Measurements from ENCODE around the gene PTPRB.

Gene PTPRB

GRCh38 chr12:70641691-70642090 is 4.5 kb upstream of the PTPRB start:
- Histone ChIP-seq H3K9ac (ENCODE audit: low read length) (no peak overlapping the region), H3K9me3 (ENCODE audit: control insufficient read depth, insufficient read depth, low read depth, low read length) (no peaks in the 10 kb centered on the region), H3K27me3 (ENCODE audit: control insufficient read depth, insufficient read depth, low read length) (no peaks in the 10 kb centered on the region), H3K36me3 (ENCODE audit: control insufficient read depth, insufficient read depth, low read length) (no peaks in the 10 kb centered on the region), H3K4me1 (ENCODE audit: control insufficient read depth, insufficient read depth, low read length) (peaks cover 19% of the 10 kb centered on the region), H3K27ac (ENCODE audit: low read depth, low read length) (no peak overlapping the region), H3K4me3 (ENCODE audit: low read depth, low read length) (no peak overlapping the region)

DNA sequence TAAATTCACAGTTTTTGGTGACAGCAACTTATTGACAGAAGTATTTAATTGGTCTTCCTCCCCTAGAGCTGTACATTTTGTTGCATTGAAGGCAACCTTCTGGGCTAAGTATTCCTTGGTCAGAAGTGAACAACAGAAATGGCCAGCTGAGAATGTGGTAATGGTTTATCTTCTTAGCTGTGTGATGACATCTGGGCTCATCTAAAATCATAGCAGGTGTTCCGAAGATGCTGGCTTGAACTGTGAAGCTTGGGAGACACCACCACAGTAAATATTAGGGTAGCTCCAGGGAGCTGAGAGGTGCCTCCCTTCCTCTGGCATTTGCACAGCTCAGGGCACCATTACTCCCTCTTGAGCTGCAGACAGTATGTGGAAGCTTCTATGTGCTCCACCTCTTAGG is 3.7 kb upstream of the PTPRB start:
- H3K27ac ChIP-seq (ENCODE audit: low read depth, low read length): no peak overlapping the region
- H3K27me3 ChIP-seq (ENCODE audit: control insufficient read depth, insufficient read depth, low read length): no peaks in the 10 kb centered on the region
- H3K4me3 ChIP-seq (ENCODE audit: low read depth, low read length): no peak overlapping the region
- no peak overlapping the region for H3K9ac ChIP-seq (ENCODE audit: low read length)
- no peaks in the 10 kb centered on the region for H3K36me3 ChIP-seq (ENCODE audit: control insufficient read depth, insufficient read depth, low read length)
- H3K4me1 ChIP-seq (ENCODE audit: control insufficient read depth, insufficient read depth, low read length): peaks cover 11% of the 10 kb centered on the region
- no peaks in the 10 kb centered on the region for H3K9me3 ChIP-seq (ENCODE audit: control insufficient read depth, insufficient read depth, low read depth, low read length)

DNA sequence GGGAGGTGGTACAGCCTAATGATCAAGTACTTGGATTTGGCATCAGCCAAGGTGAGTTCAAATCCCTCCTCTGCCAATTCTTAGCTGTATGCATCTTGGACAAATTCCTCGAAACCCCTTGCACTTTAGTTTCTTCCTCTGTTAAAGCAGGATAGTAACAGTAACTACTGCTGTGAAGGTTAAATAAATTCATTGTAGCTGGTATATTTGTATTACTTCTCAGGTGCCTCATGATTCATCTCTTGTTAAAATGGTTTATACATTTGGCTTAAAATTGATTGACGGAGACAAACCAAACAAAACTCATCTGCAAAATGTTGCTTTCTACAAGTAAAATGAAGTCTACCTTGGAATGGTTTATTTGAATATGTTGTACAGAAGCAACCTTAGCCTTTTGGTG is 2.3 kb upstream of the PTPRB start:
- Histone ChIP-seq H3K27ac (ENCODE audit: low read depth, low read length) (no peak overlapping the region), H3K4me1 (ENCODE audit: control insufficient read depth, insufficient read depth, low read length) (no peaks in the 10 kb centered on the region), H3K9me3 (ENCODE audit: control insufficient read depth, insufficient read depth, low read depth, low read length) (no peaks in the 10 kb centered on the region), H3K9ac (ENCODE audit: low read length) (no peak overlapping the region), H3K4me3 (ENCODE audit: low read depth, low read length) (no peak overlapping the region), H3K36me3 (ENCODE audit: control insufficient read depth, insufficient read depth, low read length) (no peaks in the 10 kb centered on the region), H3K27me3 (ENCODE audit: control insufficient read depth, insufficient read depth, low read length) (no peaks in the 10 kb centered on the region)

DNA sequence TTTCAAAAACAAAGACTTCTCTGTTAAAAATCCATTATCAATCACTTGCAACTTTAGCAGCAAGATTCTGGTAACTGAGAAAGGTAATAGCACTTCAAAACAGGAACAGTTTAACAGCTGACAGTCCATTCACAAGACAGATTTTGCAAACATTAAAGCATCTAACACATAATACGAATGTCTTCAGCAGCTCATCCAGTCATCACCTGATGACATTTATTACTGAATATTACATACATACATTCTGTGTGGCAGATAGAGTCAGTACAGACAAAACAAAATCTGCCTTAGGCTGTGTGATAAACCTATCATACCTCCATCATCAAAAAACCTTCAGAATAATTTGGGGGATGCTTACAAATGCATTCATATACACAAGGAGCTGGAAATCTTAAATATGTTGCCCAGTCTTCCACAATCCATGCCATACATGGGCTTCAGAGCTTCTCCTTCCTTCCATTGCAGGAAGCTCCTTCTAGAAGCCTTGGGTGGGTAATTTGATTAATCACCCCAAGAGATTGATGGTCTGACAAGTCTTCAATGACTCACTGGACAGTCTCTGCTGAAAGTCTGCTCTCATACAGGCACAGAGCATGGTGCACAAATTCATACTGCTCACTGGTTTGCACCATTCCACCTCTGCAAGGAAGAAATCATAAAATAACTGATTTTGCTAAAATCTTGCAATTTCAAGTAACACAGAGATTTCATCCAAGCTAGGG is 1.6 kb upstream of the PTPRB start:
- H3K9ac ChIP-seq (ENCODE audit: low read length): no peak overlapping the region
- no peaks in the 10 kb centered on the region for H3K4me1 ChIP-seq (ENCODE audit: control insufficient read depth, insufficient read depth, low read length)
- no peaks in the 10 kb centered on the region for H3K36me3 ChIP-seq (ENCODE audit: control insufficient read depth, insufficient read depth, low read length)
- no peaks in the 10 kb centered on the region for H3K9me3 ChIP-seq (ENCODE audit: control insufficient read depth, insufficient read depth, low read depth, low read length)
- H3K4me3 ChIP-seq (ENCODE audit: low read depth, low read length): no peak overlapping the region
- H3K27me3 ChIP-seq (ENCODE audit: control insufficient read depth, insufficient read depth, low read length): no peaks in the 10 kb centered on the region
- no peak overlapping the region for H3K27ac ChIP-seq (ENCODE audit: low read depth, low read length)

DNA sequence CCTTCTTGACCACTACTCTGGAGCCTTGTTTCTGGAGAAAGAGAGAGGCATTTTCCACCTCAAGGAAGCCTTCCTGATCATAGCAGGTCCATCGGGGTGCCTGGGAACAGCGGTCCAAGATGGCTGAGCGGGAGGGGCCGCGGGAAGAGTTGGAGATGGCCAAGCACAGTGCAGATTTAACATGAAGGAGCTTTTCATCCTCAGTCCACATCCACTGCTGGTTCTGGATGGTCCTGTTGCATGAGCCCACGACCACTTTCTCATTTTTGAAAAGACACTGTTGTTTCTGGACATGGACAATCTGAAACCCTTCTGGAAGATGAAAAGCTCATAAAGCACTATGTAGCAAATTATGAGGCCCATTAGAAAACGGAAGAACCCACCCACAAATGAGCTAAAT is 1.5 kb downstream of the PTPRB start:
- H3K4me1 ChIP-seq (ENCODE audit: control insufficient read depth, insufficient read depth, low read length): no peaks in the 10 kb centered on the region

DNA sequence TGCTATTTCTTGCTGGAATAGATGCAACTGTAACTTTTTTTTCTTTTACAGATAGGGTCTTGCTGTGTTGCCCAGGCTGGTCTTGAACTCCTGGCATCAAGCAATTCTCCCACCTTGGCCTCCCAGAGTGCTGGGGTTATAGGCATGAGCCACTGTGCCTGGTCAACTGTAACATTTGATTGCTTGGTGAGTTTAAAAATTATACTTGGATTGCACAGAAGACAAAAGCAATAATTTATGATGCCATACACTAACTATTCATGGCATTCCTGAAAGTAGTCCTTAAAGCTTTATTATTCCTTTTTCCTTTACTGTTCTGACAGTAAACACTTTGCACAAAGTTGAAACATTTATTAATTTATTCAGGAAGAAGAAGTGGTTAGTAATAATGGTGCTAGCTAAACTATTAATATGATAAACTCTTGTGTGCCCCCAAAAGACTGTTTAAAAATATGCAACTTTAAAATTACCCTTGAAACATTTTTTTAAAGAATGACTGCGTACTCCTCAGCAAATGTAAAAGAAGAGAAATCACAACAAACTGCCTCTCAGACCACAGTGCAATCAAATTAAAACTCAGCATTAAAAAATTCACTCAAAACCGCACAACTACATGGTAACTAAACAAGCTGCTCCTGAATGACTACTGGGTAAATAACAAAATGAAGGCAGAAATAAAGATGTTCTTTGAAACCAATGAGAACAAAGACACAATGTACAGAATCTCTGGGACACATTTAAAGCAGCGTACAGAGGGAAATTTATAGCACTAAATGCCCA is 8.3 kb downstream of the PTPRB start:
- H3K9me3 ChIP-seq (ENCODE audit: control insufficient read depth, insufficient read depth, low read depth, low read length): no peaks in the 10 kb centered on the region
- no peaks in the 10 kb centered on the region for H3K36me3 ChIP-seq (ENCODE audit: control insufficient read depth, insufficient read depth, low read length)
- H3K9ac ChIP-seq (ENCODE audit: low read length): no peak overlapping the region
- H3K27ac ChIP-seq (ENCODE audit: low read depth, low read length): no peak overlapping the region
- H3K4me3 ChIP-seq (ENCODE audit: low read depth, low read length): no peak overlapping the region
- no peaks in the 10 kb centered on the region for H3K4me1 ChIP-seq (ENCODE audit: control insufficient read depth, insufficient read depth, low read length)
- no peaks in the 10 kb centered on the region for H3K27me3 ChIP-seq (ENCODE audit: control insufficient read depth, insufficient read depth, low read length)

More for the DNA sequence above, 1.5 kb downstream of the PTPRB start:
- Histone ChIP-seq H3K4me3 (ENCODE audit: low read depth, low read length) (no peak overlapping the region), H3K36me3 (ENCODE audit: control insufficient read depth, insufficient read depth, low read length) (no peaks in the 10 kb centered on the region), H3K9me3 (ENCODE audit: control insufficient read depth, insufficient read depth, low read depth, low read length) (no peaks in the 10 kb centered on the region), H3K27ac (ENCODE audit: low read depth, low read length) (no peak overlapping the region), H3K27me3 (ENCODE audit: control insufficient read depth, insufficient read depth, low read length) (no peaks in the 10 kb centered on the region), H3K9ac (ENCODE audit: low read length) (no peak overlapping the region)

- Histone ChIP-seq H3K4me1 (ENCODE audit: control insufficient read depth, insufficient read depth, low read length) (no peaks in the 10 kb centered on the region), H3K9me3 (ENCODE audit: control insufficient read depth, insufficient read depth, low read depth, low read length) (no peaks in the 10 kb centered on the region), H3K27me3 (ENCODE audit: control insufficient read depth, insufficient read depth, low read length) (no peaks in the 10 kb centered on the region), H3K9ac (ENCODE audit: low read length) (no peak overlapping the region), H3K4me3 (ENCODE audit: low read depth, low read length) (no peak overlapping the region), H3K36me3 (ENCODE audit: control insufficient read depth, insufficient read depth, low read length) (no peaks in the 10 kb centered on the region), H3K27ac (ENCODE audit: low read depth, low read length) (no peak overlapping the region)
Observed at GRCh38 chr12:70627677-70628076, 9.6 kb downstream of the PTPRB start.

- no peaks in the 10 kb centered on the region for H3K27me3 ChIP-seq (ENCODE audit: control insufficient read depth, insufficient read depth, low read length)
Observed at GRCh38 chr12:70626180-70626579, 11.0 kb downstream of the PTPRB start.

DNA sequence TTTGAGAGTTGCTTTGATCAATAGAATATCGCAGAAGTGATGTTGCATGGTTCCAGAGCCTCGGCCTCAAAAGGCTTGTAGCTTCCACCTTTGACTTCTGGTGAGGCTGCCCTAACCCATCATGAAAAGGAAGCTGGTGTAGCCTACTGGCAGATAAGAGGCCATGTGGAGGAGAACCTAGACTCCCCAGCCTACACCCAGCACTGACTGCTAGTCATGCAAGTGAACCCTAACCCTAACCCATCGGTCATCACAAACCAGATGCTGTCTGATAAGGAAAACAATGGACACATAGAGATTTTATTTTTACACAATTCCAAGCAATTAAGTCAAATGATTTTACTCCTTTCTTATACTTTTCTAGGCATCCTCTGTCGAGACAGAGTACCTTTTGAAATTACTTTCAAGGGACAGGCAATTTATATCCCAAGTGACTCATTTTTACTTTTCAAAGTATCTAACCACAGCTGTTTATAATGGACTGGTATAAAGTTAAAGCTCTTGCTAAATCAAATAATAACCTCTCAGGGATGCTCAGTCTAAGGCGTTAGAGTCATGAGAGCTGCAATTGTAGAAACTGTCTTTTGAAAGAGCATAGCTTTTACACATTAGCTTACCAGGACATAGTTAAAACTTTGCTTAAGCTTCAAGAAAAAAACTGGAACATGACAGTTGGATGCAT is 17.6 kb downstream of the PTPRB start:
- H3K27ac ChIP-seq (ENCODE audit: low read depth, low read length): no peak overlapping the region
- no peaks in the 10 kb centered on the region for H3K36me3 ChIP-seq (ENCODE audit: control insufficient read depth, insufficient read depth, low read length)
- H3K4me1 ChIP-seq (ENCODE audit: control insufficient read depth, insufficient read depth, low read length): peaks cover 12% of the 10 kb centered on the region; the same call in 1 of the 2 replicates
- no peaks in the 10 kb centered on the region for H3K9me3 ChIP-seq (ENCODE audit: control insufficient read depth, insufficient read depth, low read depth, low read length)
- no peak overlapping the region for H3K9ac ChIP-seq (ENCODE audit: low read length)
- no peak overlapping the region for H3K4me3 ChIP-seq (ENCODE audit: low read depth, low read length)
- H3K27me3 ChIP-seq (ENCODE audit: control insufficient read depth, insufficient read depth, low read length): no peaks in the 10 kb centered on the region

More at GRCh38 chr12:70626180-70626579, 11.0 kb downstream of the PTPRB start:
- Histone ChIP-seq H3K9ac (ENCODE audit: low read length) (no peak overlapping the region), H3K4me1 (ENCODE audit: control insufficient read depth, insufficient read depth, low read length) (no peaks in the 10 kb centered on the region), H3K9me3 (ENCODE audit: control insufficient read depth, insufficient read depth, low read depth, low read length) (no peaks in the 10 kb centered on the region), H3K4me3 (ENCODE audit: low read depth, low read length) (no peak overlapping the region), H3K36me3 (ENCODE audit: control insufficient read depth, insufficient read depth, low read length) (no peaks in the 10 kb centered on the region), H3K27ac (ENCODE audit: low read depth, low read length) (no peak overlapping the region)

GRCh38 chr12:70618371-70618770 is 18.9 kb downstream of the PTPRB start:
- Histone ChIP-seq H3K27ac (ENCODE audit: low read depth, low read length) (no peak overlapping the region), H3K27me3 (ENCODE audit: control insufficient read depth, insufficient read depth, low read length) (no peaks in the 10 kb centered on the region), H3K9ac (ENCODE audit: low read length) (no peak overlapping the region), H3K4me1 (ENCODE audit: control insufficient read depth, insufficient read depth, low read length) (peaks cover 20% of the 10 kb centered on the region; the same call in 1 of the 2 replicates), H3K9me3 (ENCODE audit: control insufficient read depth, insufficient read depth, low read depth, low read length) (no peaks in the 10 kb centered on the region), H3K36me3 (ENCODE audit: control insufficient read depth, insufficient read depth, low read length) (no peaks in the 10 kb centered on the region), H3K4me3 (ENCODE audit: low read depth, low read length) (no peak overlapping the region)

GRCh38 chr12:70617450-70617849 is 19.8 kb downstream of the PTPRB start:
- Histone ChIP-seq H3K9me3 (ENCODE audit: control insufficient read depth, insufficient read depth, low read depth, low read length) (no peaks in the 10 kb centered on the region), H3K36me3 (ENCODE audit: control insufficient read depth, insufficient read depth, low read length) (no peaks in the 10 kb centered on the region), H3K27me3 (ENCODE audit: control insufficient read depth, insufficient read depth, low read length) (no peaks in the 10 kb centered on the region), H3K9ac (ENCODE audit: low read length) (no peak overlapping the region), H3K4me1 (ENCODE audit: control insufficient read depth, insufficient read depth, low read length) (peaks cover 20% of the 10 kb centered on the region; the same call in 1 of the 2 replicates), H3K4me3 (ENCODE audit: low read depth, low read length) (no peak overlapping the region), H3K27ac (ENCODE audit: low read depth, low read length) (no peak overlapping the region)
